Inflammatory macrophage treated with lipopolysaccharide for 4 hours (primary cell): Measurements from ENCODE around the gene AFF3.

Experiments used
- DNase-seq: peaks from one replicate; pipeline ENCODE4 v3.0.0-alpha.2; 2020

Gene AFF3

DNA sequence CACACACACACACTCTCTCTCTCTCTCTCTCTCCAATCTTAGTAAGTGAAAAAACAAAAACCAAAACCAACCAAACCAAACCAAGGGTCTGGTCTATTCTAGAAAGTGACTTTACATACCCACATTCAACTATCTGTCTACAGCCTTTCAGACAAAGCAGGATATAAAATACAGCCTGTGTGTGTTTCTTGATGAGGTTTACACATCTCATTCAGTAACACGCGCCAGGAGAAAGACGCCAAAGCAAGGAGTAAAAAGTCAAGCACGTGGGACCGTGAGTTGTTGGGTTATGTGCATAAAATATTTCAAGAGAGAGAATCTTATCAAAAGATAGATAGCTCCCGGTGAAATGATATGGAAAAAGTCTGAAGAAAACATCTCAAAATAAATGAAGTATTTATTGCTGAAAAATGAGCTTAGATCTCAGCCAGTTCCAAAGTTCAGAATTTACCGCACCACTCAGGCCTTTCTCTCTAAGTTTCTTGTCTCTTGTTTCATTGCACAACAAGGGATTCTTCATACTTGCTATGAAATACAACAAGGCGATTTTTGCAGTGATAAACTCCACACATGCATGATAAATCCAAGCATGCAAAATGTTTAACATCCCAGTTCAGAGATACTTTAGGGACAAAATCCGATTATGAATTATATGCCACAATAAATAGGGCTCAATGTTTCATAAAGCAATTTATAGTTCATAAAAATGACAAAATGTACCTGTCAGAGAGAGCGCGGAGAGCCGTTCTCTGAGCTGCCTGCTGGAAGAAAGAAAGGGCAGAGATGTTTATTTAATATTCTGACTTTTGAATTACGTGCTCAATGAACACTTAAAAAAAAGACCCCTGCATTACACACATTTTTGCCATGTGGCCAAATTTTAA lies 493.2 kb downstream of the AFF3 start:
- DNase-seq = no peak

DNA sequence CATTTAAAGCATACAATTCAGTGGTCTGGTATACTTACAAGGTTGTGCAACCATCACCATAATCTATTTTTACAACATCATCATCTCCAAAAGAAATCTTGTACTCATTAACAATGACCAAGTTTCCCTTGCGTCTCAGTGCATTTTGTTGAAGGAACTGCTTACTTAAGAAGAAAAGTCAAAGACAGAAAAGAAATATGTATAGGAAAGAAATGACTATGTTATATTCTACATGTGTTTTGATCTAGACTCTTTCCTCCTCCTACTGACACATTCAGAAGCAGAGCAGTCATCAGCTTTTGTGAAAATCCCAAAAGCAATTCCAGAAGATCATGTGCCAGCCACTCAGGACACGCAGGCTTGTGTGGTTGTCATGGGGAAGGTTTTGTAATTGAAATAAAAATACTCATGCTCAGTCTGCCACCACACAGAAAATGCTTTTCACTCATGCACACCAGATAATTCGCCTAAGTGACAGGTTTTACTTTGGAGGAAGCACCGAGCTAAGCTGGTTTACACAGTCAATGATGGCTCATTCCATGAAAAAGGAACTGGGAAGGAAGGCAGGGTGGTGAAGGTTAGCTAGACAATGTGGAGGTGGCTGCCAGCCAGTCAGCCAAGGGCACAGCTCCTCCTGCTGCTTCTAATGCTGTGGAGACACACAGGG lies 494.1 kb downstream of the AFF3 start:
- DNase-seq = peak; percentile 31

DNA sequence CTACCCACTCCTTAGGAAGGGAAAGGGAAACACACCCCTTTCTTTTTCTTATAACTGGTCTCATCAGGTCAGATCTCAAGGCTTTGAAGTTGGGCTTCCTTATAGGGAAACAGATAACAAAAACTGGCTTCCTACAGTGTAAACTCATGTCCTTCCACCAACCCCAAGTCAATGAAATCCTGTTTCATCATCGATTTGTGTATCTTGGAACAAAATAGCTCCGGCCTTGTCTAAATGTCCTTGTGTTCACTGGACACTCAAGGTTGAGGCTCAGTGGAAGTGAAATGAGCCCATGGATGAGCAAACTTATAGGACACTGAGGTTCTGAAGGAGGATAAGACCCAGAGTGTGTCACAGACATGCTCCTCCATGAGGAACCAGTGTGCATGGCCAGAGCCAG lies 496.4 kb downstream of the AFF3 start:
- no peak for DNase-seq

DNA sequence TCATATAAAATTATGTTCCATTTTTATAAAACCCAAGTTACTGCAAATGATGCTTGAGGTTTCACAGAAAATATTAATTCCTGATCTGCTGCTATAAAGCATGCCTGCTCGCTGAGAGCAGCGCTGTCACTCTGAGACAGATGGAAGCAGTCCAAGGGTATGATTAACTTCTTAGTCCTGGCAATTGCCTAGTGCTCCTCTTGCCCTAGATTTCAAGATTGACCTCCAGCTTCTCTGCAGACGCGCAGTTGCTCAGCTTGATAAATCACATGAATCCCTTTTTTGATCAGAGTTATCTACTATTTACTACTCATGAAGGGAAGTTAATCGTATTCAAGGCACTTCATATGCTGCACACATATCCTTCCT lies 498.0 kb downstream of the AFF3 start:
- DNase-seq = no peak

DNA sequence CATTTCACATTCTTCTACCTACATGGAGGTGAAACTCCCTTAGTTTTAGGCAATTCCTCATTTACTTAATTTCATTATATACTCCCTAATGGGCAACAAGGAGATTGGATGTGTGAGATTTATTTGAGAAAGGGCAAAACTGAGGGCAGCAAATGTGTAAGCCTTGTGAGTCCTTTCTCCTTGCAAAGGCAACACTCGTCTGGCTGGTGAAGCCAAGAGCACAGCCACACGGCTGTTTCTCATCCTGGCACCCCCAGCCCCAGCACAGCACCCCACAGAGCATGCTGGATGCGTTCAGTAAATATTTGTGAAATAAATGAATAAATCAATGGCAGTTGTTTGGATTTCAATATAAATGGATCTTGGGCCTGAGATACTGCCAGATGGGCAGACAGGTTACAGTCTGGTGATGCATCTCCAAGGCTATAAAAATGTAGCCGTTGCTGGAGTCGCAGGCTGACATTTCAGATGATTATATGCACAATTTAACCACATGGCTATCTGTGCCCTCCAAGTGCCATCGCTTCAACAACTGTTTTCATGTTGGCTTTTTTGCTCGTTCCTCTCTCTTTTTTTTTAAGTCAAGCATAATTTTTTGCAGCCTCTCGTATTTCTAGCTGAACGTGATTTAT lies 498.5 kb downstream of the AFF3 start:
- no peak for DNase-seq

DNA sequence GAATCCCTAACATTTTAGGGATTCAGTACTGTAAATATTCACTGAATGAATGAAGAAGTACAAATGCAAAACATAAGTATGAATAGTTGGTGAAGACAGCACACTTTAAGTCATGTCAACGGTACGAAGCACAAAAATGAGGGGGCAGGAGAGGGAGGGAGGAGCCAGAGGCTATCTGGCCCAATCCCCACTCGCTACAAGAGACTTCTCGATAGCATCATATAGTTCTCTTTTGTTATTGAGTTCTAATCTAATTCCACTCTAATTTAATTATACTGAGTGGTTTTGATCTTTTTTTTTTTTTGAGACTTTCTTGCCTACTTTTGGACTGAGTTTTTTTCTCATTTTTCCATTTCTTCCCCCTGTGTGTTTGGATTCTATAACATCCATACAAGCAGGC lies 500.4 kb downstream of the AFF3 start:
- DNase-seq = no peak

DNA sequence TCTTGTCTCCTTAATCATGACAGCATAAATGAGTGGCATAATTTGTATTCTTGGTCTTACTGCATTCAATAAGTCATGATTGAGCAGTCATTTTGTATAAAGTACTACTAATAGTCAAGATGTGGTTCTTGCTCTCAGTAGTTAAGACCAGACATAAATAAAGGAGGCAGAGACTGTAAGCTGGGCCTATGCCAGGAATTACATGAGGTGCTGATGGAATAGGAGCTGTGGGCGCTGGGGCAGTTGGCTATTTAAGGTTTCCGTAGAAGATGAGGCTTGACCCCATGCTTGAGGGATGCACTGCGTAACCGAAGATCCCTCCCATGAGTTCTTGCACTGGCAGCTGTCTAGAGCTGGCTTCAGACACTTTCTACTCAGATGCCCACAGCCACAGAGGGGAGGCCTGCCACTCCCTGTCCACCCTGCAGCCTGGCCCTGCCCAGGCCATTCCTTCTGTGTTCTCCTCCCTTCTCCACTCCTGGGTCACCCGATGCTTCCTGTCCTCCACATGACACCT lies 501.7 kb downstream of the AFF3 start:
- DNase-seq = no peak

DNA sequence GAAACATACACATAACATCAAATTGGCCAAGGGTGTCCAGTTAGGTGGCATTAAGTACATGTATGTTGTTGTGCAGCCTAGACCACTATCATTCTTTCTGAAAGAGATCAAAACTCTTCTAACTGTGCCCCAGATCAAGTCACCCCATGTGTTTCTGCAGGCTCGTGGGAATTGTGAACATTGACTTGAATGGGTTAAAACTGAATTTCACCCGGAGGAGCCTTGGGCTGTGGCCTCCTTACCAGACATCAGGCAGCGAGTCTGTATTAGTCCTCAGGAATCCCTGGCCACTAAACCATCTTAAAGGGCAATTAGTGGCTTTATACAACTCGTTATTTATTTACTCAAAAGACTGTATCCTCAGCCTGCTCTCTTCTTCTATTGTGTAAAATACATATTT lies 503.6 kb downstream of the AFF3 start:
- DNase-seq = no peak

DNA sequence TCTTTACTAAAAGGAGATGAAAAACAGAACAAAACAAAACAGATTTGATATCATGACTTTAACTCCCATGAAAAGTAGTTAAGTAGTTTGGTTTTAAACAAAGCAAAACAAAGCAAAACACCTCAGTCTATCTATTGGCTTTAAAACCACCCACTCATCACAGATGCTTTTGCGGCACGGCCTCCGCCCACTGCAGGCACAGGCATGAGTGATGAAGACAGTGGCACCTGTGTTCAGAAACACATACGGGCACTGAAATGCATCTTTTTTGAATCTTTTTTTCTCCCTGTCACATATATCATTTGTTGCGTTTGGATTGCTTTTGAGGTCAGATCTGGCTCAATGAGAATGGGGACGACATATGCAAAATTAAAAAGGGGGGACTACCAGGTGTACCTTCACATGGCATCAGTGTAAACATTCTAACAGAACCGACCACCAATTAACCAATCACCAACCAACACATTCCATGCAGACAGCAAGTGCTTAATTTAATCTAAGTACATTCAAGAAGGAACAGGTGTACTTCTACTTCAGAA lies 505.2 kb downstream of the AFF3 start:
- no peak for DNase-seq

DNA sequence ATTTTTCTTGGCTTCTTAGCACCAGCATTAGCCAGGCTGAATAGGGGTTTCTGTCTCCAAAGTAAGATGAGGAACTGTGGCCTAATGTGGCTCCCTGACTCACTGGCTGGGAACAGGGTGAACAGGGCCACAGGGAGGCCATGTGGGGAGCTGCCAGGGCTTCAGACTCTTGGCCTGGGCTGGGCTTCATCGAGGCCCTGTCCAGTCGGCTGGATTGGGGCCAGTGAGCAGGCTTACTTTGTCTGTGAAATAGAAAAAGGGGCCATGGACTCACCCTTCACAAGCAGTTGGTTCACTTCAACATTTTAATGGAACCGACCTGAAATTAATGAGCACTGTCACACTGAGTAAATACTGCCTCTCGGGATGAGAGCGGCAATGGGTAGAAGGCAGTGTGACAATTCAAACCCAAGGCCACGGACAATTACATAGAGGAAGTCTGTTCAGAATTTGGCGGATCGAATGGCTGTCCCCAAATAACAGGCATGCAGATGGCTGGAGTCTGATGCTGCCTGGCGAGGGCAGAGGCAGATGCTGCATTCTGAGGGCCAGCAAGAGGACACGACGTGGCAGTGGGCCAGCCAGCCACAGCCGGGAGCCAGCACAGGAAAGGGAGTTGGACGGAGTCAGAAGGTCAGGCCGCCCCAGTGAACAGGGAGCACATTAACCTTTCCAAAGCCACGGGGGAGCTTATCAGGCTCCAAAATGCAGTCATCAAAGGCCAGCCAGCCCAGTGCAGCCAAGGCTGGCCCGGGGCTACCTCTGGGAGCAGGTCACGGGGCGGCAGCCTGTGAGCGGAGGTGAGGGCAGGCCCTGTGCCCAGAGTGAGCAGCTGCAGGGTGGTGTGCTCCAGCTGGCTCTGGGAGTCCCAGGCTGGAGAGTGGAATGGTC lies 506.0 kb downstream of the AFF3 start:
- DNase-seq = no peak

DNA sequence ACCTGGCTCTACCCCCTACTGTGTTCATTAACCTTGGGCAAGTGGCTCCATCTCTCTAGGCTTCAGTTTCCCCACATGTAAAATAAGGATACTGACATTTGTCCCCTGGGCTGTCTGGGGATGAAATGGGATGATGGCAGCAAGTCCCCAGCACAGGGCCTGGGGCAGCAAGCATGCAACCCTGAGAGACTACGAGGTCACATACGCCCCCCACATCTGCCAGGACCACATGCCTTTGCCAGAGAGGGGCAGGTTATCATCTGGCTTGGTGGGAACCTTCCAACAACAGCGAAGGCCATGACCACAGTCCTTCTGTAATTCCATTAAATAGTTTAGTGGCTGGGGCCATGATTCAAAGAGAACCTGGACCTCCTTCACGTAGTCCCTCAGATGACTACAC lies 506.7 kb downstream of the AFF3 start:
- DNase-seq = no peak

DNA sequence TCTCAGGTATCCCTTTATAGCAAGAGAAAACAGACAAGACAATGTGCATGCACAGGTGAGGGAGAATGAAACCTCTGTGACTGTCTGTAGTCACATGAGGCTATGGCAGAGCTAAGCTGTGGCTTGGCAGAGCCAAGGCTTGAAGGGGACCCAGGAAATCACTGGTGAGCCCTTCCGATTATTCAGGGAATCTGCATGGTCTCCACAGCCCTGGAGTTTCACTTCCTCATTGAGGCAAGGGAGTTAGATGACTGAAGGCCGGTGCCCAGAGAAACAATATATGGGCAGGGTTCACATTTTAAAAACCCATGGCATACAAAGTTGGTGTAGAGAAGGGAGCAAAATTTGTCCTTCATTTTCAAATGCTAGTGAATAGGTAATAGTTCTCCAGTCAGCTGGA lies 508.2 kb downstream of the AFF3 start:
- no peak for DNase-seq

DNA sequence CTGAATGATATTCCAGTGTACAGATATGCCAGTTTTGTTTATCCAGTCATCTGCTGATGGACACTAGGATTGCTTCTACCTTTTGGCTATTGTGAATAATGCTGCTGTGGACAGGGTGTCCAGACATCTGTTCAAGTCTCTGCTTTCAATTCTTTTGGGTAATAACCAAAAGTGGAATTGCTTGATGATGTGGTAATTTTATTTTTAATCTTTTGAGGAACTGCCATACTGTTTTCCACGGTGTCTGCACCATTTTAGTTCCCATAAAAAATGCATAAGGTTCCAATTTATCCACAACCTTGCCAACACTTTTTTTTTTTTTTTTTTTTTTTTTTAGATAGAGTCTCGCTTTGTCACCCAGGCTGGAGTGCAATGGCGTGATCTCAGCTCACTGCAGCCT lies 510.7 kb downstream of the AFF3 start:
- DNase-seq = no peak

DNA sequence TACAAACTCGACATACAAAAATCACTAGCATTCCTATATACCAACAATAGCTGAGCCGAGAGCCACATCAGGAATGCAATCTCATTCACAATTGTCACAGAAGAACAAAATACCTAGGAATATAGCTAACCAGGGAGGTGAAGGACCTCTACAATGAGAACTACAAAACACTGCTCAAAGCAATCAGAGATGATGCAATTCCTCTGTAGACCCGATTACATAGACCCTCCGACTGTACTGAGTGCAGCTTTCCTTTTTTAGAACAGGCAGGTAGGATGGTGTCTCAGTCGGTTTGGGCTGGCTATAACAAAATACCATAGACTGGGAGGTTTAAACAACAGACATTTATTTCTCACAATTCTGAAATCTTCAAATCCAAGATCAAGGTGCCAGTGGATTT lies 513.1 kb downstream of the AFF3 start:
- DNase-seq = no peak

DNA sequence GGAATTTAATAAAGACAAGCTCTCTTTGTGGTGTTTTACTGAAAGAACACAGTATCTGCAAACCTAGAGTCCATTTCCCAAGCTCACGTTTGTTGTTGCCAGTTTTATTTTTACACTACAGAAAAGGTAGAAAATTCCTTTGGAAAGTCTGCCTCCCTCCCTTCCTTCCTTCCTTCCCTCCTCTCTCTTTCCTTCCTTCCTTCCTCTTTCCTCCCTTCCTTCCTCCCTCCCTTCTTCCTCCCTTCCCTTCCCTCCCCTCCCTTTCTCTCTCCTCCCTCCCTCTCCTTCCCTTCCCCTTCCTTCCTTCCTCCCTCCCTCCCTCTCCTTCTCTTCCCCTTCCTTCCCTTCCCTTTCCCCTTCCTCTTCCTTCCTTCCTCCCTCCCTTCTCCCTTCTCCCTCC lies 516.2 kb downstream of the AFF3 start:
- no peak for DNase-seq

DNA sequence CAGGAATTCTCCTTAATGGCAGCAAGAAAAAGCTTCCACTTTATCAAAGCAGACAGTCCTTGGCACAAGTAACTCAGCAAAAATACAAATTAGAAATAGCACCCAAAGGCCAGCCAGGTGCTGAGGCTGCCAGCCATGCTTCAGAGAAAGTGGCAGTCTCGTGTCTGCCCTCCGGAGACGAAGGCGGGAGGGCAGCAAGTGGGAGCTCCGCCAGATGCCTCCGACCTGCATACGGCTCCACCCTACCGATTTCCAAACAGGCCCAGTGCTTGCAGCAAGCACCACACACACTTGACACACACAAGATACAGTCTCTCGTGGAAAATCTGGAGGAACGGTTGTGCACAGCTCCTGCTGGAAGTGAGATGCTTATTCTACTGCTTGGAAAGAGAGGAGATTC lies 517.7 kb downstream of the AFF3 start:
- no peak for DNase-seq

DNA sequence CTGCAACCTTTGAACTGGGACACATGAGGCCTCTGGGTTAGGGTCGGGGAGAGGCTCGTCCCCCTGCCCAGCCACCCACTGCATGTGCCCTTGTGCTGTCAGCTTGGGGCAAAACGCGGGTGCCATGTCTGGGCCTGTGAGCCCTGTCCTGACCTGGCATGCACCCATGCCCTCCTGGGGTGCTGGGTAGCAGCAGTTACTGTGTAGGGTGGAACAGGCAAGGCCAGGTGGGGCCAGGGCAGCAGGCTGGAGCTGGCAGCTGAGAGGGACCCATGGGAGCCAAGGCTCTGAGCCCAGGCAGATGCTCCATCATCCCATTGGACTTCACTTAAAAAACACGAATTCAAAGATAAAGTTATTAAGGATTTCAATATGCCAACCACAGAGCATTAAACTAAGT lies 518.8 kb downstream of the AFF3 start:
- no peak for DNase-seq

DNA sequence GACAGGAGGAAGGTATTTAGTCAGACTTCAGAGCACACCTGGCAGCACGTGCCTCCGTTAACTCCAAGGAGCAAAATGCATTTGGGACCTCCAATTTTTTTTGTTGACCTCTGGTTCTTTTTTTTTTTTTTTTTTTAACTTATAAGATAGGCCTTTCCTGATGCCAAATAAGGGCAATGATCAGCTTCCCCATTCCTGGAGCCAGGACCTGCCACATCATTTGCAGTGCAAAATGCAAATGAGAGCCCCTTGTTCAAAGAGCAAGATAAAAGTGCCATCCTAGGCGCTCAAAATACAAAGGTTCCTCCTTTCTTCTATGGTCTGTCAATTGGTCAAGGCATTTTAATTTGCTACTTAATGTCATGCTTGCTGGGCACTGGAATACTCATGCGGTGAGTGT lies 519.4 kb downstream of the AFF3 start:
- DNase-seq = no peak

DNA sequence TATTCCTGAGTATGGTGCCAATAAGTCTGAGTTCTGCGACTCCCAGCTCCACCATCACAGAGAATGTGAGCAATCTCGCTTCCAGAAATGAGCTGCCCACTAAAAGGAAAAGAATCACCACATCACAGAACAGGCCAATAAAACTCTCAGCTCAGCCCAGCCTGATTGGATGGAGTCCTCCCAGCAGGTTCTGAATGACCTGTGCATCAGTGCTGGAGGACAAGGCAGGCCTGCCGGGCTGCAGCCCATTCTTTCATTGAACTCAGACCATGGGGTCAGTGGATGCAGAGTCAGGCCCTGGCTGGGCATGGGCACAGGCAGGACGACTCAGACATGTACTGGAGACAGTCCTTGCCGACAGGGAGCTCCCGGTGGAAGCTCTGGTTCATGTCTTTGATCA lies 519.9 kb downstream of the AFF3 start:
- no peak for DNase-seq

DNA sequence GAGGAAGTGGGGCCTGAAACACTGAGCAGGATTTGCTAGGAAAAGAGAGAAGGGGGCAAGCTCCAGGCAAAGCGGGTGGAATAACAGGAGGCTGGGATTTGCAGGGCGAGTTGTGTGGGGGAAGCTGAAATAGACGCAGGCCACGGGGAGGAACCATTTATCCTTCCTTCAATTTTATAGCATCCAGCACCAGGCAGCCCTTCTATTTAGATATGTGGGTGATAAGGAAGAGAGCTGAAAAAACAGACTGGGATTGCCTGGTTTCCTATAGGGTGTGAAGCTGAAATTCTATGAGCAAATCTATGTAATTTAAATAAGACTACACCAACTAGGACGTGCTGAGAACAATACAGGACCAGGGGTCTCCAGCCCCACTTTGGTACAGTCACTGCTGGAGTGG lies 520.6 kb downstream of the AFF3 start:
- no peak for DNase-seq

DNA sequence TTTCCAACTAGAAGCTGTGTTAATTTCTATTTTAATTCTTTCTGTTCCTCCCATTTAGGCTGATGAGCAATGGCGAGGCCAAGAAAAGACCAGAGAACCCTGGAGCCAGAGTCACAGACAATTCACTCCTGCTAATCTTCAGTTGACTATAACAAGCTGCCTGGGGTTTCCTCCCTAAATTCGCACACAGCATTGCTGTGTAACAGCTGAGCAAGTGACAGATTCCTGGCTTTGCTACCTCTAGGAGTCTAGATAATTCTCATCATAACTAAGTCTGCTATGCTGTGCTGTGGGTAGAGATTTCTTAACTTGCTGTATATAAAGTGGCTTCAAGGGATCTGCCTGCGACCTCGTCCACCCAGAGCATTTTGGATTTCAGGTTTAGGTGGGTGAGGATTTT lies 521.3 kb downstream of the AFF3 start:
- no peak for DNase-seq

DNA sequence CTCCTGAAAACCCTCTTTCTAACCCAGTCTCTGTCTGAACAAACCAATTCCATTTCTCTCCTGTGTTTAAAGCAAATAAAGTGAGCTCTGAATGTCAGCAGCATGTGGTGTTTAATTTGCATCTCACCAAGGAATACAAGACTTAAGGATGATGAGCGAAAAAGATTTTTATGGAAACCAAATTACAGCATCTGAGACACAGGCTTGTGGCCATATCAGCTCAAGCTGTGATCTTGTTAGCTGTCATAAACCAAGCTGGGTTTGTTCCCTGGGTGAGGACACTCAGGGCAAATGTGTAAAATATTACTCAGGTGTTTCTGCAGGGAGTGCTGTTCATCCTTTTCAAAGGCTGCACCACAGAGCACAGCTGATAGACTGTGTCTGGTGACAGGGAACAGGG lies 523.2 kb downstream of the AFF3 start:
- no peak for DNase-seq
